DOHH2 (cell line): Measurements from ENCODE around the gene VSIR.

Experiments
- H3F3A ChIP-seq: fragments of 200-600 bp; sonication (generic), shearing (Covaris generic); 2 replicates; pipeline ENCODE4 v1.6.0; 2016; ENCODE audit warnings: antibody characterized with exemption, mild to moderate bottlenecking; ENCODE audit not compliant: control insufficient read depth, insufficient read depth
- H3K27ac ChIP-seq: fragments of 200-600 bp; sonication (generic); 2 replicates; pipeline ENCODE4 v1.5.1; 2014; ENCODE audit warnings: low read depth, mild to moderate bottlenecking, low read length, moderate library complexity
- H3K27me3 ChIP-seq: fragments of 200-600 bp; sonication (generic); 2 replicates; pipeline ENCODE4 v1.6.1; 2014; ENCODE audit warnings: mild to moderate bottlenecking, low read length, mixed read lengths; ENCODE audit not compliant: control insufficient read depth
- H3K36me3 ChIP-seq: fragments of 200-600 bp; sonication (generic); 2 replicates; pipeline ENCODE4 v1.6.1; 2014; ENCODE audit warnings: mild to moderate bottlenecking, low read length, moderate library complexity, mixed read lengths; ENCODE audit not compliant: control insufficient read depth
- H3K4me1 ChIP-seq: fragments of 200-600 bp; sonication (generic); 2 replicates; pipeline ENCODE4 v1.6.1; 2014; ENCODE audit warnings: mild to moderate bottlenecking, low read length, mixed read lengths; ENCODE audit not compliant: control insufficient read depth
- H3K4me2 ChIP-seq: fragments of 200-600 bp; sonication (generic); 2 replicates; pipeline ENCODE4 v1.6.0; 2014; ENCODE audit warnings: mild to moderate bottlenecking, low read length, moderate library complexity
- H3K4me3 ChIP-seq: fragments of 200-600 bp; sonication (generic); 2 replicates; pipeline ENCODE4 v1.5.1; 2014; ENCODE audit warnings: mild to moderate bottlenecking, low read length, mixed read lengths
- H3K79me2 ChIP-seq: fragments of 200-600 bp; sonication (generic); 2 replicates; pipeline ENCODE4 v1.6.1; 2014; ENCODE audit warnings: mild to moderate bottlenecking, low read length, mixed read lengths; ENCODE audit not compliant: control insufficient read depth
- H3K9me2 ChIP-seq: fragments of 200-600 bp; sonication (generic); replicated peaks from 2 replicates; pipeline ENCODE4 v1.6.1; 2014; ENCODE audit warnings: mild to moderate bottlenecking, low read length, mixed read lengths; ENCODE audit not compliant: control insufficient read depth
- H3K9me3 ChIP-seq: fragments of 200-600 bp; sonication (generic); 2 replicates; pipeline ENCODE4 v1.6.1; 2014; ENCODE audit warnings: antibody characterized with exemption, low read length, mixed read lengths; ENCODE audit not compliant: control insufficient read depth, insufficient read depth
- H4K20me1 ChIP-seq: fragments of 200-600 bp; sonication (generic); 2 replicates; pipeline ENCODE4 v1.6.0; 2014; ENCODE audit warnings: low read depth, mild to moderate bottlenecking, antibody characterized with exemption, low read length, moderate library complexity; ENCODE audit not compliant: control insufficient read depth, insufficient read depth
- CTCF ChIP-seq: fragments of 200-600 bp; sonication (generic); IDR thresholded peaks from one replicate; pipeline ENCODE4 v1.5.1; 2014; ENCODE audit warnings: antibody characterized with exemption, mild to moderate bottlenecking, low read depth, low read length; ENCODE audit not compliant: poor library complexity, severe bottlenecking
- EZH2phosphoT487 ChIP-seq: fragments of 200-600 bp; sonication (generic); IDR thresholded peaks from 2 replicates; pipeline ENCODE4 v1.6.1; 2017; ENCODE audit warnings: borderline replicate concordance, mild to moderate bottlenecking, antibody characterized with exemption, low read length, moderate library complexity, mixed read lengths

Gene VSIR

DNA sequence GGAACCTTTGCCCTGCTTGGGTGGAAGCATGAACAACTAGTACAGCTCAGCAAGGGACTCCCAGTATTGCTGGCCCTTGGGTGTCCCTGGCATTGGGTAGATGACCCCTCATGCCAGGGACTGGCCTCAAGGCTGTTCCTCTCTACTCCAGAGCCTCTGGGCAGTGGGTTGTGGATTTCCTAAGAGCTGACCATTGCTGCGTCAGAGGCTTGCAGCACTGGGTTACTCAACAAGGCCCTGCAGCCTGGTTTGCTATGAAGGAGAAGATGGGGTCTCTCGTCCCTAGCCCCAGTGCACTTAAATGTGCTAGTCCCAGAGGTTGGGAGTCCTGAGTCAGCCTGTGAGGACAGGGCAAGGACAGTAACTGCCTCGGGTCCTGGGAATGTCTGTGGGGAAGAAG, 2.5 kb downstream of the VSIR start:
- no peak overlapping the region for H3K27ac ChIP-seq
- no peaks in the 10 kb centered on the region for H3K79me2 ChIP-seq
- no peaks in the 10 kb centered on the region for H3K36me3 ChIP-seq
- no peaks in the 10 kb centered on the region for H3F3A ChIP-seq
- no peaks in the 10 kb centered on the region for H3K9me3 ChIP-seq
- peaks cover 9% of the 10 kb centered on the region for H3K4me1 ChIP-seq
- TF ChIP-seq EZH2phosphoT487 (no peak), CTCF (no peak)
- no peak overlapping the region for H3K4me2 ChIP-seq
- H3K27me3 ChIP-seq, result peaks cover 31% of the 10 kb centered on the region
- H3K4me3 ChIP-seq, result no peak overlapping the region
- no peaks in the 10 kb centered on the region for H4K20me1 ChIP-seq
- H3K9me2 ChIP-seq, result no peaks in the 10 kb centered on the region

DNA sequence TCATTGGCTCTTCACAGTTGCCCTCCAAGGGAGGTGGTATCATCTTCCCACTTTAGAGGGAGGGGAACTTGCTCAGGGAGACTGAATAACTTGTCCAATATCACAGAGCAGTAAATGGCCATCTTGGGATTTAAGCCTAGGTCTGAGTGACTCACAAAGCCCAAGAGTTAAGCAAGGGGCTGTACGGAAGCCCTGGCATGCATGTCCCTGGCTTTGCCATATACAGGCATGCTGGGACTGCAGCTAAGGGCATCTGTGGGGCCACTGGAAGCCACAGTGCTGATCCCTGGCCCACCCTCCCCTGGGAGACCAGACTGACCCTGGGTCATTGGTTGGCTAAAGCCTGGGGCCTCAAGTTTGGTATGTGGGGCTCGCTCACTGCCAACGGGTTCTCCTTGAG, 3.1 kb downstream of the VSIR start:
- Histone ChIP-seq H3K4me1 (peaks cover 9% of the 10 kb centered on the region), H3K4me3 (no peak overlapping the region), H4K20me1 (no peaks in the 10 kb centered on the region), H3K27ac (no peak overlapping the region), H3K4me2 (no peak overlapping the region), H3K9me2 (no peaks in the 10 kb centered on the region), H3K9me3 (no peaks in the 10 kb centered on the region), H3K27me3 (peaks cover 31% of the 10 kb centered on the region), H3K36me3 (no peaks in the 10 kb centered on the region), H3F3A (no peaks in the 10 kb centered on the region), H3K79me2 (no peaks in the 10 kb centered on the region)
- TF ChIP-seq CTCF, result no peak
- TF ChIP-seq EZH2phosphoT487, result no peak

- TF ChIP-seq CTCF (no peak), EZH2phosphoT487 (no peak)
- H3K9me3 ChIP-seq, result no peaks in the 10 kb centered on the region
- H3K27me3 ChIP-seq, result peaks cover 22% of the 10 kb centered on the region
- H3F3A ChIP-seq, result no peaks in the 10 kb centered on the region
- peaks cover 9% of the 10 kb centered on the region for H3K4me1 ChIP-seq
- H3K4me3 ChIP-seq, result no peak overlapping the region
- no peaks in the 10 kb centered on the region for H3K79me2 ChIP-seq
- no peak overlapping the region for H3K4me2 ChIP-seq
- H3K27ac ChIP-seq, result no peak overlapping the region
- H4K20me1 ChIP-seq, result no peaks in the 10 kb centered on the region
- H3K36me3 ChIP-seq, result no peaks in the 10 kb centered on the region
- no peaks in the 10 kb centered on the region for H3K9me2 ChIP-seq
Measured at GRCh38 chr10:71769279-71769823, 4.0 kb downstream of the VSIR start.

DNA sequence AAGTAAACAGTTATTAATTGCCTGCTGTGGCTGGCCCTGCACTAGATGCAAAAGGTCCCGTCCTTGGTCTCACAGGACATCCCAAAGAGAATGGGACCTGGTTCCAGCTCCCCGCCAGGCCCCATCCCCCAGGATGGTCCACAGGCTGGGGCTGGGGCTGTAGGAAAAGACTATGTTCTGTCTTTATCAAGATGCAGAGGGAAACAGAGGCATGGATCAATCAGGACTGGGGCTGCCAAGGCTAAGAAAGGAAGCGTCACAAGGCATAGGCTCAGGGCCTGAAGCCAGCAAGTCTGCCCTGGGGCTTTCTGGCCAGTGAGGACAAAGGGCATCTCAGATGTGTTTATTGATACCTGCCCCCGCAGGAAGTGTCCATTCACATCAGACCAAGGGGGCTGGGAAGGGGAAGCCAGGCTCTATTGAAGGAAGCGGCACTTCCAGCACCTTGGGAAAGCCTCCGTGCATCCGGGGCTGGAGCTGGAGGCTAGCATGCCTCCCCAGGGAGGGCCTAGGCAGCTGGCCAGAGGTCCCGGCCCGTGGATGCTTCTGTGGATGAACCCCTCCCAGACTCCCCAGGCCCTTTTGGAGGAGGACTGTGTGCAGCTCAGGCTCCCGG, 5.8 kb downstream of the VSIR start:
- H3K27me3 ChIP-seq, result peaks cover 4% of the 10 kb centered on the region
- H3K27ac ChIP-seq, result no peak overlapping the region
- no peaks in the 10 kb centered on the region for H3K79me2 ChIP-seq
- no peaks in the 10 kb centered on the region for H4K20me1 ChIP-seq
- H3K4me3 ChIP-seq, result no peak overlapping the region
- no peaks in the 10 kb centered on the region for H3K36me3 ChIP-seq
- no peaks in the 10 kb centered on the region for H3F3A ChIP-seq
- no peak overlapping the region for H3K4me2 ChIP-seq
- H3K9me2 ChIP-seq, result no peaks in the 10 kb centered on the region
- H3K9me3 ChIP-seq, result no peaks in the 10 kb centered on the region
- peaks cover 3% of the 10 kb centered on the region; the same call in 1 of the 2 replicates for H3K4me1 ChIP-seq
- TF ChIP-seq EZH2phosphoT487 (no peak), CTCF (no peak)
